Stimulated activated CD8-positive, alpha-beta memory T cell treated with anti-CD3 and anti-CD28 coated beads, Interleukin-7, amount 100 ng/mL, for 24 hours (primary cell): ENCODE data around the gene ARHGEF2.

Experiments
- DNase-seq: peaks from one replicate; pipeline ENCODE4 v3.0.0-alpha.2; 2020; ENCODE audit warnings: low read depth

The ARHGEF2 gene

GRCh38 chr1:155971910-155972809 is 6.2 kb downstream of the ARHGEF2 start:
- no peak for DNase-seq

DNA sequence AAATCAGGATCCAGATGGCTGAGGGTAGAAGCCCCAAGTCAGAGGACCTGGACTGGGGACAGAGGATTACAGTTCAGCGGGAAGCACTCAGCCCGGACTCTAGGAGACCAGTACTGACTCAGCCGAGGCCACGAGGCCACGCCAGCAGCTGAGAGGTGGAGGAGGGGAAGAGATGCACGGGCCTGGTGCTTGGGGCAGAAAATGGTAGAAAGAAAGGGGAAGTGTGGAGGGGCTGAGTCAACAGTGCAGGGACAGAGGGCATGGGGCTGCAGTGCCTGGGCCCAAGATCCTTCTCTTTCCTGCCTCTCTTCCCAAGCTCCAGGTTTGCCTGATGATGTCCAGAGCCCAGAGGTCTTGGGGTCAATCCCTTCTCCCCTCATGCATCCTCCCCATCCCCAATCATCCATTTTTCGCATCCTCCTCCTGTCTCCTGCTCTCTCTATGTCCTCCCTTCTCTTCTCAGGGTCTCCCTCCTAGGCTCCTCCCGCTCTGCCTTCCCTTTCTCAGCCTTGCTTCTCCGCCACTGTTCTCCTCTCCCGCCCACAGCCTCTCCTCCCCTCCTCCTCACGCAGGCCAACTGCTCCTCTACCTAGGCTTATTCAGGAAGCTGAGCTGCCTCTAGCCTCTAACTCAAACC is 7.7 kb downstream of the ARHGEF2 start:
- DNase-seq: no peak

DNA sequence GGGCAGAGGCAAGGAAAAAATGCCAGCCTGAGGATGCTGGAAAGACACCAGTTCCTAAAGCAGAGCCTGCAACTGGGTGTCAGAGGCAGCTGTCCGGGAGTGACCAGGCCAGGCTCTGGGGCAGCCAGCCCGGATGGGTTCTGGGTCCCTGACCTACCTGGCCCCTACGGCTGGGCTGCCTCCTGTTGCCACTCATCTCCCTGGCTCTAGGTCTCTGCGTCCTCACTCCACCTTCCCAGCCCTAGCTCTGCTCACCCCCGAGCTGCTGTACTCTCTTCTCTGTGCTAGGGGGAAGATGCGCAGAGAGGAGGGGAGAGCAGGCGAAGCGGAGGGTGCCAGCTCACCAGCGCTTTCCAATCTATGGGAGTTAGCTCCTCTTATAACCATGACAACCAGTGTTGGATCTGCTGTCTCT is 9.0 kb downstream of the ARHGEF2 start:
- DNase-seq: no peak

DNA sequence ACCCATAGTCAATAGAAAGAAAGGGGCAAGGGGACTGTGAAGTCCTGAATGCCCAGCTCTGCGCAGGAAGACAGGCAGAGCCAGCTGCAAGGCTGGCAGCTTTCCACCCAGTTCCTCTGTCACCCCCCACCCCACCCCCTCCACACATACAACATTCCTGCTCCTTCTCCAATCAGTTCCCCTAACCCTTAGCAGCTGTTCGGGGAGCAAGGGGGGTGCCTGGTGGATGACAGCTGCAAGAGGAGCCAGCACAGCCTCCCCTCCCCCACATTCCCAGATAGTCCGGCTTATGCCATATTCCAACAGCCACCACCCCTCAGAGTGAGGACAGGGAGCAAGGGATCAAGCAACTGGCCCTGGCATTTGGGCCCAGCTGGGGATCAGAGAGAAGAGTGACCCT is 9.7 kb downstream of the ARHGEF2 start:
- DNase-seq: no peak

DNA sequence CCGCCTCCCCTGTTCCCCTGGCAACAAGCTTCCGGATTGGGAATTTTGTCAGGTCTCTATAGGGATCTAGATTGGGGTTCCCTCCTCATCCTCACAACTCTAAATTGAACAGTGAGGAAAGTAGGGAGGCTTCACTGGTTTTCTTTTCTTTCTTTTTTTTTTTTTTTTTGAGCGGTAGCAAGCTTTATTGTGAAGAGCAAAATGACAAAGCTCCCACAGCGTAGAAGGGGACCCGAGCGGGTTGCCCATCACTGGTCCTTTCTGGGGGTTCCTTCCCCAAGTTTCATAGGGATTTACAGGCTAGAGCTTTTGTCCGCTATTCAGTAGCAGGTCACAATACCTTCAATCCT is 10.3 kb downstream of the ARHGEF2 start:
- DNase-seq: no peak

GRCh38 chr1:155967341-155968050 is 10.9 kb downstream of the ARHGEF2 start:
- DNase-seq: no peak

- DNase-seq: no peak
Measured at GRCh38 chr1:155966750-155967149, 11.6 kb downstream of the ARHGEF2 start.

DNA sequence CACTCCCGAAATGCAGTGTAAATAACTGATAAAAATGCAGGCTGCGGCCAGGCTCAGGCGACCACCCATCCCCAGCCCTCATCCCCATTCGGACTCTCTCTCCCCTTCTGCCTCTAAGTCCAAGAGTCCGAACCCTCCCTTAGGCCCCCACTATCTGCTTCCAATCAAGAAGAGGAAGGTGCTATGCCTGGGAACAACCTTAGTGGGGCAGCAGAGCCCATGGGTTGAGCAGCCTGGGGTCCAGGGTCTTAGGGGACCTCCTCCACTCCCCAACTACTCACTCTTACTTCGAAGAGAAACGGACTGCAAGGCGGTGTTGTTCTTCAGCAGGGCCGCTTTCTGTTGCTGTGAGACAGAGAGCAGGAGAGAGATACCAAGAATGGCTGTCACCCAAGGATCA is 12.2 kb downstream of the ARHGEF2 start:
- DNase-seq: no peak

- no peak for DNase-seq
Measured at GRCh38 chr1:155964193-155964592, 14.2 kb downstream of the ARHGEF2 start.

- no peak for DNase-seq
Measured at GRCh38 chr1:155962599-155963211, 15.6 kb downstream of the ARHGEF2 start.

GRCh38 chr1:155961937-155962336 is 16.4 kb downstream of the ARHGEF2 start:
- no peak for DNase-seq

GRCh38 chr1:155960081-155960745 is 18.1 kb downstream of the ARHGEF2 start:
- DNase-seq: no peak

GRCh38 chr1:155957411-155957915 is 20.9 kb downstream of the ARHGEF2 start:
- no peak for DNase-seq

DNA sequence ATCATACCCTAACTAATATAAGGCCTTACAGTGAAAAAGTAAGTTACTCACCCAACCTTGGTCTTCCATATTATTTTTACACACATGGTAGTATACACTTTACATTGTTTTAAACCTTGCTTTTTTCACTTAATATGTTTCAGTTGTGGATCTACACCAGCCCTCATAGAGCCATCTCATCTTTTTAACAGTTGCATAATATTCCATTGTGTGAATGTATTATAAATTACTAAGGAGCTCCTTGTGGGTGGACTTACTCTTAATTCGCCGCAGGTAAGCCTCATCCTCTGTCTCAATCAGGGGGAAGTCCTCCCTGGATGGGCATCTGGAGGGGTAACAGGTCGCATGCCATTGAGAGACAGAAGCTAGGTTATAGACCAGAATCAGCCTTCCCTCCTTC is 23.7 kb downstream of the ARHGEF2 start:
- no peak for DNase-seq

- no peak for DNase-seq
Measured at GRCh38 chr1:155952505-155952890, 25.8 kb downstream of the ARHGEF2 start.

GRCh38 chr1:155951753-155952504 is 26.4 kb downstream of the ARHGEF2 start:
- DNase-seq: no peak

GRCh38 chr1:155950829-155951228 is 27.5 kb downstream of the ARHGEF2 start:
- DNase-seq: no peak

- DNase-seq: no peak
Measured at GRCh38 chr1:155947741-155948140, 30.6 kb downstream of the ARHGEF2 start.

DNA sequence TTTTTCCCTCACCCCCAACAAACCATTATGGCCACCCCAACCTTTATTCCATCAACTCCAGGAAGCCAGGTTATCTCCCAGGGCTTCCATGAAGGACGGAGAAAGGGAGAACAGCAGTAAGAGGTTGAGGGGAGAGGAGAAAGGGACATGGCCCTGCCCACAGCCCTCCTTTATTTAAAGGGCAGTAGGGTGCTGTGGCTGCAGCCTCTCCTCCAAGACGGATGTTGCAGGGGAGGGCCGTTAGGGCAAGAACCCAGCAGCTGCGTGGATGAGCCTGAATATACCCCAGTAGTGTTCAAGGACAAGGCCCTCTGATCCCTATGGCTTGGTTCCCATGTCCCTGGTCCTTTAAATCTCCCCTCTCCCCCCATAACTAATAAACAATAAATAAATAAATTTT is 31.1 kb downstream of the ARHGEF2 start:
- DNase-seq: no peak

DNA sequence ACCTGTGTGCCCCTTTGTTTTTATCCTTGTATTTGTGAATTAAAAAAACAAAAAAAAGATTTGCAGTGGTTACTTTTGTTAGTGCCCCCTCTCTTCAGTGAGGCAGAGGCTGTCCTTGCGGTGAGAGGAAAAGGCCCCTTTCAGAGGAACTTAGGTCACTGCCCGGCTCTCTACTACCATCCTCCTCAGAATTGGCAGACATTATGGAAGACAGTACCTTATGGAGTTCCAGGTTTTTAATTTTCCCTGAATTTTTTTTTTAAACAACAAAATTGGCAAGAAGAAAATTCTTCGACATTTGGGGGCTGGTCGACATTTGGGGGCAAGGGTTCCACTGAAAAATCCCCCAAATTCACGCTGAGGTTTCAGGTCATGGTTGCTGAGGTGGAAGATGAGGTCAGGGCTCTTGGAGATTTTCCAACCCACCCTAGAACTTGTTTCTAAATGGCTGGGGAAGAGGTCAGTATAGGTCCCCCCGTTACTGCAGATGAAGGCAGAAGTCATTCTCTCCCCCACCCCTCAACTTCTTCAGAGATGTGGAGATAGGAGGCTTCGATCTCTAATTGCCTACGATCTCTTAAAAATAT is 31.6 kb downstream of the ARHGEF2 start:
- DNase-seq: no peak

DNA sequence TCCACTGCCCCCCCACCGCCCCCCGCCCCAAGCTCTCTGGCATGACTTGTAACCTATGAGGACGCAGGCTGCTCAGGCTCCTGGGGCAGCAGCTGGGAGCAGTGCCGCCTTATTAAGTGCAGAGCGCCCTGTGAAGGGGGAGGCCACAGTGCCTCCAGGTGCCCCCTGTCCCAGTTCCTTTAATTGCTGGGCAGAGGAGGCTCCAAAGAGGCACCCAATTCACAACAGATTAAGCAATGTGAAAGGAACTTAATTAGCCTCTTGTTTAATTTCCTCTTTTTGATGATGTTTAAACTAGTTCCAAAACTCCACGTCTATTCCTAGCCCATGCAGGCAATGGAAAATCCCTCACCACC is 33.9 kb downstream of the ARHGEF2 start:
- no peak for DNase-seq
